CD4-positive, alpha-beta T cell (primary cell): ENCODE measurements around the gene STX4. TPM values are rescaled to one million over a fixed set of nuclear protein-coding genes. Genes with fewer than 3 reads are reported as not detected.

Experiments
- ATAC-seq: fragments of 200-7000 bp; cut with Tn5 transposase; one replicate; pipeline ENCODE4 v1.10.0; 2022; ENCODE audit warnings: mild to moderate bottlenecking; ENCODE audit not compliant: poor library complexity
- CTCF ChIA-PET: fragments of 350-600 bp; sonication (Branson Sonifier 250); formaldehyde crosslinking; loops from one replicate; lab custom pipeline; 2021; ENCODE audit warnings: antibody characterized with exemption, inconsistent platforms; lab: Charles Lee
- POLR2A ChIA-PET: fragments of 350-600 bp; sonication (Branson Sonifier 250); formaldehyde crosslinking; loops from one replicate; lab custom pipeline; 2021; ENCODE audit warnings: antibody characterized with exemption, inconsistent platforms; lab: Charles Lee
- DNase-seq, 14 experiments: peaks; one replicate each; pipeline ENCODE4 v3.0.0-alpha.2; 2013 to 2020; ENCODE audit warnings: mixed read lengths in 2 of 14
- H3K27ac ChIP-seq, 2 donors: one replicate each; pipeline versions ENCODE4 v1.5.1 to v1.7.0; 2013; ENCODE audit warnings: low read length in 2 of 2, low read depth in 1 of 2, mild to moderate bottlenecking in 1 of 2
- H3K27me3 ChIP-seq, 2 experiments: 1 replicate in 1 of 2; 2 replicates in 1 of 2; pipeline versions ENCODE4 v1.6.1 to v1.7.0; 2013; ENCODE audit warnings: low read length in 2 of 2, control low read depth in 1 of 2, mild to moderate bottlenecking in 1 of 2, moderate library complexity in 1 of 2; ENCODE audit not compliant: insufficient read depth in 2 of 2, control insufficient read depth in 1 of 2
- H3K36me3 ChIP-seq: one replicate; pipeline ENCODE4 v1.6.1; 2013; ENCODE audit warnings: low read length, control low read depth; ENCODE audit not compliant: insufficient read depth
- H3K4me1 ChIP-seq: one replicate; pipeline ENCODE4 v1.6.1; 2013; ENCODE audit warnings: low read length, control low read depth; ENCODE audit not compliant: insufficient read depth
- H3K4me3 ChIP-seq: one replicate; pipeline ENCODE4 v1.5.1; 2013; ENCODE audit warnings: mild to moderate bottlenecking, low read length, moderate library complexity
- H3K9me3 ChIP-seq, 2 experiments: 1 replicate in 1 of 2; 2 replicates in 1 of 2; pipeline versions ENCODE4 v1.6.1 to v1.7.0; 2013; ENCODE audit warnings: low read length in 2 of 2, mild to moderate bottlenecking in 2 of 2, control low read depth in 1 of 2, moderate library complexity in 1 of 2; ENCODE audit not compliant: control insufficient read depth in 1 of 2, insufficient read depth in 1 of 2
- H3K27ac Mint-ChIP-seq: one replicate; pipeline ENCODE4 v1.8.0; 2020; ENCODE audit warnings: mixed read lengths
- H3K27me3 Mint-ChIP-seq: one replicate; pipeline ENCODE4 v1.8.0; 2021; ENCODE audit warnings: mixed read lengths
- H3K36me3 Mint-ChIP-seq: one replicate; pipeline ENCODE4 v1.8.0; 2021; ENCODE audit warnings: low read depth, mixed read lengths
- H3K4me1 Mint-ChIP-seq: one replicate; pipeline ENCODE4 v1.8.0; 2021; ENCODE audit warnings: low read depth, mixed read lengths
- H3K4me3 Mint-ChIP-seq: one replicate; pipeline ENCODE4 v1.8.0; 2020; ENCODE audit warnings: mild to moderate bottlenecking, mixed read lengths
- H3K9me3 Mint-ChIP-seq: one replicate; pipeline ENCODE4 v1.8.0; 2020; ENCODE audit warnings: mixed read lengths
- intact Hi-C, 2 experiments: fragments of 100-400 bp; cut with DNase I in 1 of 2; cut with micrococcal nuclease in 1 of 2; formaldehyde crosslinking; loops; one replicate each; pipeline versions ENCODE4 v1.15.1 to v1.9.0; 2023 to 2025; cut with DNase I, micrococcal nuclease
- total RNA-seq, 174 experiments: library from RNA in 2 of 174; stranded (reverse) in 2 of 174; gene quantifications; one replicate each; pipeline ENCODE4 v1.2.3 and lab custom pipeline; 2021 to 2026
- TF ChIP-seq, protein P1 (sequence below): fragments of 200-600 bp; IDR thresholded peaks from one replicate; pipeline ENCODE4 v1.8.0; 2022; ENCODE audit warnings: antibody characterized with exemption, mild to moderate bottlenecking

Gene STX4
- total RNA-seq, 2 experiments from 2014 or later = 54.1 to 55.2 TPM

DNA sequence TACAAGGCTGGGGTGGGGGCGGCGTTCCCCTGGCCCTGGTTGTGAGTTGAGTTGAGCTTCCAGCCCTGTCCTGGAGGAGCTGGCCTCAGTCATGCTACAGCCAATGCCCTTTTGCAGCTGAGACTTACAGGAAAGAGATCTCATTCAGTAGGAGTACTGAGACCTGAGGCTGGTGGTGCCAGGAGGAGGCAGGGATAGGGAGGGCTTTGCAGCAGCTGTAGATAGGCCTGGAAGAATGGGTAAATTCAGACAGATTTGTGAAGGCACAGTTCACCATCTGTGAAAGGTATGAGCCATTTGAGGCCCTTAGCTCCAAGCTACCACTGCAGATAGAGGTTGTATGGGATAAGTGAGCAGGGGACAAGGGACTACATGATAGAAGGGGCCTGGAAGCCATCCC, 5.6 kb downstream of the STX4 start:
- Histone ChIP-seq H3K27me3 (no peaks in the 10 kb centered on the region), H3K27ac (no peak overlapping the region), H3K36me3 (peaks cover 64% of the 10 kb centered on the region), H3K4me1 (peaks cover 13% of the 10 kb centered on the region), H3K4me3 (no peak overlapping the region), H3K9me3 (no peaks in the 10 kb centered on the region)
- ChIA-PET POLR2A (no interaction called here), CTCF (no interaction called here)
- TF ChIP-seq, protein P1, sequence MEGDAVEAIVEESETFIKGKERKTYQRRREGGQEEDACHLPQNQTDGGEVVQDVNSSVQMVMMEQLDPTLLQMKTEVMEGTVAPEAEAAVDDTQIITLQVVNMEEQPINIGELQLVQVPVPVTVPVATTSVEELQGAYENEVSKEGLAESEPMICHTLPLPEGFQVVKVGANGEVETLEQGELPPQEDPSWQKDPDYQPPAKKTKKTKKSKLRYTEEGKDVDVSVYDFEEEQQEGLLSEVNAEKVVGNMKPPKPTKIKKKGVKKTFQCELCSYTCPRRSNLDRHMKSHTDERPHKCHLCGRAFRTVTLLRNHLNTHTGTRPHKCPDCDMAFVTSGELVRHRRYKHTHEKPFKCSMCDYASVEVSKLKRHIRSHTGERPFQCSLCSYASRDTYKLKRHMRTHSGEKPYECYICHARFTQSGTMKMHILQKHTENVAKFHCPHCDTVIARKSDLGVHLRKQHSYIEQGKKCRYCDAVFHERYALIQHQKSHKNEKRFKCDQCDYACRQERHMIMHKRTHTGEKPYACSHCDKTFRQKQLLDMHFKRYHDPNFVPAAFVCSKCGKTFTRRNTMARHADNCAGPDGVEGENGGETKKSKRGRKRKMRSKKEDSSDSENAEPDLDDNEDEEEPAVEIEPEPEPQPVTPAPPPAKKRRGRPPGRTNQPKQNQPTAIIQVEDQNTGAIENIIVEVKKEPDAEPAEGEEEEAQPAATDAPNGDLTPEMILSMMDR = no peak
- Mint-ChIP-seq H3K27me3 (no peaks in the 10 kb centered on the region), H3K4me1 (peaks cover 10% of the 10 kb centered on the region), H3K27ac (no peak overlapping the region), H3K36me3 (peaks cover 55% of the 10 kb centered on the region), H3K4me3 (no peak overlapping the region), H3K9me3 (no peaks in the 10 kb centered on the region)
- DNase-seq = no peak
- ATAC-seq = no peak
- intact Hi-C loops = no loop called here

DNA sequence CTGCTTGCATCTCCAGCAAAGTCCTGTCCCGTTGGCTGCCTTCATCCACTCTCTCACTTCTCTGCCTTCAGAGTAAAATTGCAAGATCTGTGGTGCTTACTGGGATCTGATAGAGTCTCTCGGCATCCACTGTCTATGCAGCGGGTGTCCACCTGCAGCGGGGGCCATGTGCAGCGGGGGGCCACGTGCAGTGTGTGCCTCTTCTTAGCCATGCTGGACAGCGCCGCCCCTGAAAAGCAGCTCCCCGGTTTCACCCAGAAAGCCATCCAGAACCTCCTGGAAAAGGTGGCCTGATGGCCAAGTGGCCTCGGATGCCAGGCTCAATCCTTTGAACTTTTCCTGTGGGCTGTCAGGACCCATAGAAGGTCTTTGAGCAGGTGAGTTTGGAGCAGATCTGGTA, 9.5 kb downstream of the STX4 start:
- no peaks in the 10 kb centered on the region for H3K9me3 Mint-ChIP-seq
- H3K27ac Mint-ChIP-seq = no peak overlapping the region
- TF ChIP-seq, protein P1 = no peak
- H3K4me1 ChIP-seq = no peaks in the 10 kb centered on the region
- no peaks in the 10 kb centered on the region for H3K27me3 ChIP-seq
- H3K9me3 ChIP-seq = no peaks in the 10 kb centered on the region
- peaks cover 36% of the 10 kb centered on the region for H3K36me3 Mint-ChIP-seq
- no peaks in the 10 kb centered on the region for H3K4me1 Mint-ChIP-seq
- ATAC-seq (no peak), DNase-seq (no peak)
- H3K4me3 ChIP-seq = no peak overlapping the region
- no peak overlapping the region for H3K27ac ChIP-seq
- intact Hi-C loops = no loop called here
- ChIA-PET POLR2A (no interaction called here), CTCF (no interaction called here)
- no peak overlapping the region for H3K4me3 Mint-ChIP-seq
- peaks cover 38% of the 10 kb centered on the region for H3K36me3 ChIP-seq
- H3K27me3 Mint-ChIP-seq = no peaks in the 10 kb centered on the region

DNA sequence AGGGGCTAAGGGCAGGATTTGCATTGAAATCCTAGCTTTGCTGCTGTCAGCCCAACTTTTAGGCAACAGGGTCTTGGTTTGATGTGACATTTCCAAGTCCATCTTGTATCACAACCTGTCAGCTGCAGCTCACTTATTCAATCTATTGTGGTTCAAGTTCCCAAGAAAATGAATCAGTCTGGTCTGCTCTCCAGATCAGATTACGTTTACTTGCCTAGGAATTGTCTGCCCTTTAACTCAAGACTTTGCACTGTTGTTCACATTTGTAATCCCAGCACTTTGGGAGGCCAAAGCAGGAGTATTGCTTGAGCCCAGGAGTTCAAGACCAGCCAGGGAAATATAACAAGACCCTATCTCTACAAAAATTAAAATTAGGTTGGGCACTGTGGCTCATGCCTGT, 10.0 kb downstream of the STX4 start:
- ChIA-PET CTCF (no interaction called here), POLR2A (no interaction called here)
- Histone ChIP-seq H3K4me3 (no peak overlapping the region), H3K36me3 (peaks cover 33% of the 10 kb centered on the region), H3K9me3 (no peaks in the 10 kb centered on the region), H3K27ac (no peak overlapping the region), H3K4me1 (no peaks in the 10 kb centered on the region), H3K27me3 (no peaks in the 10 kb centered on the region)
- H3K36me3 Mint-ChIP-seq = peaks cover 33% of the 10 kb centered on the region
- H3K9me3 Mint-ChIP-seq = no peaks in the 10 kb centered on the region
- no peaks in the 10 kb centered on the region for H3K4me1 Mint-ChIP-seq
- H3K27me3 Mint-ChIP-seq = no peaks in the 10 kb centered on the region
- DNase-seq = no peak
- no peak overlapping the region for H3K4me3 Mint-ChIP-seq
- H3K27ac Mint-ChIP-seq = no peak overlapping the region
- no peak for ATAC-seq
- intact Hi-C loops = no loop called here
- TF ChIP-seq, protein P1 = no peak
